Measurements from ENCODE around the gene GRB2.

DNA sequence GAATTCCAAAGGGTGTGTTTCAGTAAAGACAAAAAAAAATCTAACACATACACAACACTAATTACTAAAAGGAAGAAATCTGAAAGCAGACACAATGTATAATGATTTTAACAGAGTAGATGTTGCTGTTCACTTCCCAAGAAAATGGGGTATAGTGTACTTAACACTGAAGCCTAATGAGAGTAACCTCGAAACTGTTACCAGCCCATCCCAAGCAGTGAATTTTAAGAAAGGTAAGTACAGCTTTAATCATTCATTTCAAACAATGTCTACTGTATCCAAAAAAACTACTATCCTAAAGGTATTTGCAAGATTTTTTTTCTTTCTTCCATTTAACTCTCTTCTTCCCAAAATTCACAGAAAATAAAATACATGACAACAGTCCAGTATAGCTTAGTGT, 8.3 kb downstream of the GRB2 start:
- no peak for TF ChIP-seq EZH2phosphoT487 (IDR thresholded peaks at IDR 0.05; ENCODE audit: insufficient read depth, low read depth)
- TF ChIP-seq EZH2 (IDR thresholded peaks at IDR 0.05; ENCODE audit: insufficient read depth, poor library complexity, severe bottlenecking): no peak

All from GM23248 (cell line).